Mesenchymal stem cell (in vitro differentiated cells and primary cell): ENCODE results near the gene FCF1. TPM values are rescaled to one million over a fixed set of nuclear protein-coding genes. Genes with fewer than 3 reads are reported as not detected.

Source experiments
- small RNA-seq: library from polyadenylated mRNA; stranded (forward); fragments of <200 nt; extraction: miRNeasy Mini kit (QIAGEN cat#:217004); gene quantifications from one replicate; pipeline ENCODE3, GENCODE V24; 2013; ENCODE audit warnings: low read depth

FCF1 gene

Small RNA genes lying within 50 kb of the gene (small RNA-seq; reads per million reads assigned to genes)
- not detected for gene RF00409
